ENCODE data around the gene CERCAM. TPM values are rescaled to one million over a fixed set of nuclear protein-coding genes. Genes with fewer than 3 reads are reported as not detected.

CERCAM gene
- total RNA-seq: 1 to 10 TPM; 3.3 to 3.5 TPM

DNA sequence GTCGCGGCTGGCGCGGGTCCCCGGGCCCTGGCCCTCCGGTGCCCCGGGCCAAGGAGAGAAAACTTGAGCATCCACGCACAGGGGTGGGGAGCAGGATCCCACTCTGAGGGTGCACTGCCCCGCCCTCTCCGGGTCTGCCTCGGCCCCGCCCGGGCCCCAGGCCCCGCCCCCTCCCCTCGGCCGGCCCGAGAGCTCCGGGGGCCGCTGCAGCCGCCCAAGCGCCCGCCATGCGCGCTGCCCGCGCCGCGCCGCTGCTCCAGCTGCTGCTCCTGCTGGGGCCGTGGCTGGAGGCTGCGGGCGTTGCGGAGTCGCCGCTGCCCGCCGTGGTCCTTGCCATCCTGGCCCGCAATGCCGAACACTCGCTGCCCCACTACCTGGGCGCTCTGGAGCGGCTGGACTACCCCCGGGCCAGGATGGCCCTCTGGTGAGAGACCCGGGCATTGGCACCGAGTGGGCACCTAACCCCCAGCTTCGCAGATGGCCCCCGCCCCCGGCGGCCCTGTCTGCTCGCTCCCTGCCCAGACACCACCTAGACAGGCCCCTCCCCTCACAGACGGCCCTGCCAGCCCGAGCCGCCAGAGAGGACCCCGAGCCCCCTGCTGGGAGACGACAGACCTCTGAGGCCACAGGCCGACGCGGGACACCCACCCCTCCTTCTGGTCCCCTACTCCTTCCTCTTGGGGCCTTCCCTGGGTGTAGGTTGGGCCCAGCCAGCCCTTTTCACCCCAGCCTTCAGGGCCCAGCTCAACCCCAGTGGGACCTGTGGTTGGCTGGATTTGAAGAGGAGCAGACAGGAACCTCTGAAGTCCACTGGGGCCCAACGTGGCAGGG lies at the start of gene CERCAM:
Gene CERCAM, plus strand, starts transcription at position 207 of the 831 bp plus-strand sequence. Its CDS starts 21 bp downstream, at position 228.
- H3K4me1 Mint-ChIP-seq (ENCODE audit: low read depth): peaks cover 6% of the 10 kb centered on the region
- H3K36me3 Mint-ChIP-seq (ENCODE audit: low read depth): no peaks in the 10 kb centered on the region
- no peak for TF ChIP-seq CTCF (IDR thresholded peaks at IDR 0.05)
- ATAC-seq: peak; percentile 77
- ChIA-PET CTCF (interaction anchor here (1.1 to 3.4 kb wide), 16 partner anchors 9 to 507 kb away, joined by 3 to 26 read pairs (median 5); no protein-coding TSS in a partner anchor), POLR2A (interaction anchor here (0.8 to 1.7 kb wide), 2 partner anchors 9 to 50 kb away, joined by 3 to 4 read pairs; partner anchors contain the start of gene URM1)
- H3K27me3 Mint-ChIP-seq: peaks cover 17% of the 10 kb centered on the region
- peak within 1 kb of the TSS; percentile 73 for H3K4me3 Mint-ChIP-seq
- intact Hi-C loops (cut with micrococcal nuclease): no loop called here
- H3K9me3 Mint-ChIP-seq: no peaks in the 10 kb centered on the region
- peak; percentile 60 for DNase-seq
- H3K27ac Mint-ChIP-seq: no peak within 1 kb of the TSS

GRCh38 chr9:128371630-128372117 lies 49.0 kb upstream of the CERCAM start:
- Mint-ChIP-seq H3K4me1 (ENCODE audit: low read depth) (peaks cover 29% of the 10 kb centered on the region), H3K27me3 (no peaks in the 10 kb centered on the region), H3K9me3 (no peaks in the 10 kb centered on the region), H3K27ac (peak overlapping the region; percentile 96), H3K4me3 (peak overlapping the region; percentile 85), H3K36me3 (ENCODE audit: low read depth) (peaks cover 11% of the 10 kb centered on the region)
- CTCF ChIA-PET: interaction anchor here (0.7 to 4.3 kb wide), 5 partner anchors 10 to 181 kb away, joined by 3 to 38 read pairs (median 5); partner anchors contain the start of gene CIZ1
- TF ChIP-seq CTCF (IDR thresholded peaks at IDR 0.05): no peak
- POLR2A ChIA-PET: interaction anchor here (0.6 to 2.4 kb wide), 7 partner anchors 10 to 330 kb away, joined by 3 to 12 read pairs (median 3); partner anchors contain the start of genes CERCAM, COQ4 and TRUB2
- intact Hi-C loops (cut with micrococcal nuclease): no loop called here
- DNase-seq (no peak), ATAC-seq (peak; percentile 49)

DNA sequence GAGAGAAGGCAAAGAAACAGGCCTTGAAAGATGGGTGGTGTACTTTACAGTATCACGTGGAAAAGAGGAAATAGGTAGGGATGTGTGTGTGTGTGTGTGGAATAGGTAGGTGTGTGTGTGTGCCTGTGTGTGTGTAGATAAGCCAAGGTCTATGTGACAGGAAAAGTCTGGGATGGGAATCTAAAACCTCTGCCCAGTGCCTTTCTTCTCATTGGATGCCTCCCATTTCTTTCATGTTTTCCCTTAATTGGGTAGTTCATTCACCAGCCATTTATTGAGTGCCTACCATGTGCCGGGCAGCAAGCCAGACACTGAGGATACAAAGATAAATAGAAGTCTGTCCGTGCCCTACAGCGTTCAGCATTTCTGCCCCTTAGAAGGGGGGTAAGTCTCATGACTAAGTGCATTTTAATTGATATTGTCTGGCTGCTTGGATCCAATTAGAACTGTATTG lies 48.4 kb upstream of the CERCAM start:
- CTCF ChIA-PET: interaction anchor here (1.9 to 4.3 kb wide), 2 partner anchors 11 to 31 kb away, joined by 9 to 38 read pairs; no protein-coding TSS in a partner anchor
- Mint-ChIP-seq H3K9me3 (no peaks in the 10 kb centered on the region), H3K36me3 (ENCODE audit: low read depth) (peaks cover 11% of the 10 kb centered on the region), H3K4me1 (ENCODE audit: low read depth) (peaks cover 29% of the 10 kb centered on the region), H3K4me3 (peak overlapping the region; percentile 85), H3K27me3 (no peaks in the 10 kb centered on the region), H3K27ac (peak overlapping the region; percentile 96)
- DNase-seq: no peak
- no peak for ATAC-seq
- POLR2A ChIA-PET: interaction anchor here (0.7 to 2.4 kb wide), 4 partner anchors 10 to 329 kb away, joined by 3 to 12 read pairs (median 4); no protein-coding TSS in a partner anchor
- no peak for TF ChIP-seq CTCF (IDR thresholded peaks at IDR 0.05)
- intact Hi-C loops (cut with micrococcal nuclease): no loop called here

- POLR2A ChIA-PET: interaction anchor here (1.0 to 1.8 kb wide), 2 partner anchors 11 to 136 kb away, joined by 4 read pairs; no protein-coding TSS in a partner anchor
- ATAC-seq: no peak
- H3K27ac Mint-ChIP-seq: no peak overlapping the region
- DNase-seq: no peak
- H3K36me3 Mint-ChIP-seq (ENCODE audit: low read depth): peaks cover 11% of the 10 kb centered on the region
- no peaks in the 10 kb centered on the region for H3K27me3 Mint-ChIP-seq
- H3K4me1 Mint-ChIP-seq (ENCODE audit: low read depth): peaks cover 29% of the 10 kb centered on the region
- H3K4me3 Mint-ChIP-seq: peak overlapping the region; percentile 85
- no peak for TF ChIP-seq CTCF (IDR thresholded peaks at IDR 0.05)
- CTCF ChIA-PET: interaction anchor here (4.3 kb wide), 1 partner anchor 11 kb away, joined by 38 read pairs; no protein-coding TSS in a partner anchor
- no peaks in the 10 kb centered on the region for H3K9me3 Mint-ChIP-seq
- intact Hi-C loops (cut with micrococcal nuclease): no loop called here
Observed at GRCh38 chr9:128372784-128373183, 47.9 kb upstream of the CERCAM start.
